GM13977 (cell line): ENCODE measurements around the gene PDZD4.

Source experiments
- DNase-seq: peaks from one replicate; pipeline ENCODE4 v3.0.0; 2012; ENCODE audit warnings: low spot score
- in situ Hi-C: fragments of 300-500 bp; cut with MboI; formaldehyde crosslinking; loops from one replicate; pipeline ENCODE4 v1.12.0; 2022; ENCODE audit warnings: low sequenced_read_pairs, low pct_unique_long_range_greater_than_20kb, mixed read lengths, inconsistent platforms; ENCODE audit not compliant: unreplicated experiment
- TF ChIP-seq, protein P1 (sequence below): IDR thresholded peaks from 2 replicates; pipeline ENCODE4 v1.5.1; 2012; ENCODE audit warnings: mild to moderate bottlenecking, control low read depth; ENCODE audit not compliant: insufficient read depth; ENCODE audit errors: extremely low read depth, missing control alignments

PDZD4 gene

GRCh38 chrX:153777261-153778090 is 52.9 kb downstream of the PDZD4 start:
- in situ Hi-C loops, result no loop called here

DNA sequence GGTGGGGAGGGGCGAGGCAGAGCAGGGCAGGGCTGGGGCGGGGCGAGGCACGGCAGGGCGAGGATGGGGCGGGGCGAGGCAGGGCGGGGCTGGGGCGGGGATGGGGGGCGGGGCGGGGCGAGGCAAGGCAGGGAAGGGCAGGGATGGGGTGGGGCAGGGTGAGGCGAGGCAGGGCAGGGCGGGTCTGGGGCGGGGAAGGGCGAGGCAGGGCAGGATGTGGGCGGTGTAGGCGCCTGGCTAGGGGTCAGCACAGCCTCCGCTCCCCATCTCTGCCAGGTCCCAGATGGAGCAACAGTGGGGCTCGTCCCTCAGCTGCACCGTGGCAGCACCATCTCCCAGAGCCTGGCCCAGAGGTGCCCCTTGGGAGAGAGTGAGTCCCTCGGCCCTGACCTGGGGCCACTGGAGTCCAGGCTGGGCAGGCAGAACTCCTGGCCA is 53.7 kb downstream of the PDZD4 start:
- in situ Hi-C loops, result no loop called here
- TF ChIP-seq, protein P1, sequence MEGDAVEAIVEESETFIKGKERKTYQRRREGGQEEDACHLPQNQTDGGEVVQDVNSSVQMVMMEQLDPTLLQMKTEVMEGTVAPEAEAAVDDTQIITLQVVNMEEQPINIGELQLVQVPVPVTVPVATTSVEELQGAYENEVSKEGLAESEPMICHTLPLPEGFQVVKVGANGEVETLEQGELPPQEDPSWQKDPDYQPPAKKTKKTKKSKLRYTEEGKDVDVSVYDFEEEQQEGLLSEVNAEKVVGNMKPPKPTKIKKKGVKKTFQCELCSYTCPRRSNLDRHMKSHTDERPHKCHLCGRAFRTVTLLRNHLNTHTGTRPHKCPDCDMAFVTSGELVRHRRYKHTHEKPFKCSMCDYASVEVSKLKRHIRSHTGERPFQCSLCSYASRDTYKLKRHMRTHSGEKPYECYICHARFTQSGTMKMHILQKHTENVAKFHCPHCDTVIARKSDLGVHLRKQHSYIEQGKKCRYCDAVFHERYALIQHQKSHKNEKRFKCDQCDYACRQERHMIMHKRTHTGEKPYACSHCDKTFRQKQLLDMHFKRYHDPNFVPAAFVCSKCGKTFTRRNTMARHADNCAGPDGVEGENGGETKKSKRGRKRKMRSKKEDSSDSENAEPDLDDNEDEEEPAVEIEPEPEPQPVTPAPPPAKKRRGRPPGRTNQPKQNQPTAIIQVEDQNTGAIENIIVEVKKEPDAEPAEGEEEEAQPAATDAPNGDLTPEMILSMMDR, result no peak
- DNase-seq, result no peak

More at GRCh38 chrX:153777261-153778090, 52.9 kb downstream of the PDZD4 start:
- TF ChIP-seq, protein P1, result no peak
- no peak for DNase-seq

GRCh38 chrX:153776120-153776599 is 54.2 kb downstream of the PDZD4 start:
- DNase-seq, result no peak
- TF ChIP-seq, protein P1, result no peak
- in situ Hi-C loops, result no loop called here

GRCh38 chrX:153775293-153776119 is 54.8 kb downstream of the PDZD4 start:
- in situ Hi-C loops, result no loop called here
- TF ChIP-seq, protein P1, result no peak
- no peak for DNase-seq

- in situ Hi-C loops, result no loop called here
- no peak for DNase-seq
- TF ChIP-seq, protein P1, result no peak
These were observed 55.6 kb downstream of the PDZD4 start for GRCh38 chrX:153774576-153775292.
